ENCODE data around the gene SPAG16.

DNA sequence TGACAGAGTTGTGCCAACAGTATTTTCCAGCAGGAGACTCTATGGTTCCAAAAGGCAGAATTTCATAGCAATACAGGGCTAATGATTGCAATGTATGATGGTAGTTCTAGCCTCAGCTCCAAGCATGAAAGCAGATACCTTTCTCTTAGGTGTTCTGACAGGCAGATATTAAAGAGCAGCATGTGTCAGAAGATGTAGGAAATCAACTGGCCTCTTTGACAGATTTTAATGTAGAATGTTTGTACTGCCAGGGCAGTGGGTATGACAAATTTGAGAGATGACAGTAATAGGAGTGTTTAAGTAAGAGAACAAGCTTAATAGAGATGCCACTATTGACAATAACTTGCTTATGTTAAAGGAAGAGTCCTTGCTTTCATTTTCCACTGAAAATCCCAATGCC lies 1105.1 kb downstream of the SPAG16 start:
- TF ChIP-seq, protein P1, sequence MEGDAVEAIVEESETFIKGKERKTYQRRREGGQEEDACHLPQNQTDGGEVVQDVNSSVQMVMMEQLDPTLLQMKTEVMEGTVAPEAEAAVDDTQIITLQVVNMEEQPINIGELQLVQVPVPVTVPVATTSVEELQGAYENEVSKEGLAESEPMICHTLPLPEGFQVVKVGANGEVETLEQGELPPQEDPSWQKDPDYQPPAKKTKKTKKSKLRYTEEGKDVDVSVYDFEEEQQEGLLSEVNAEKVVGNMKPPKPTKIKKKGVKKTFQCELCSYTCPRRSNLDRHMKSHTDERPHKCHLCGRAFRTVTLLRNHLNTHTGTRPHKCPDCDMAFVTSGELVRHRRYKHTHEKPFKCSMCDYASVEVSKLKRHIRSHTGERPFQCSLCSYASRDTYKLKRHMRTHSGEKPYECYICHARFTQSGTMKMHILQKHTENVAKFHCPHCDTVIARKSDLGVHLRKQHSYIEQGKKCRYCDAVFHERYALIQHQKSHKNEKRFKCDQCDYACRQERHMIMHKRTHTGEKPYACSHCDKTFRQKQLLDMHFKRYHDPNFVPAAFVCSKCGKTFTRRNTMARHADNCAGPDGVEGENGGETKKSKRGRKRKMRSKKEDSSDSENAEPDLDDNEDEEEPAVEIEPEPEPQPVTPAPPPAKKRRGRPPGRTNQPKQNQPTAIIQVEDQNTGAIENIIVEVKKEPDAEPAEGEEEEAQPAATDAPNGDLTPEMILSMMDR (IDR thresholded peaks at IDR 0.05): no peak
- TF ChIP-seq ZFX (IDR thresholded peaks at IDR 0.05; ENCODE audit: borderline replicate concordance): no peak

Data from 22Rv1 (cell line).